Measurements from ENCODE around the gene SELENOO. TPM values are rescaled to one million over a fixed set of nuclear protein-coding genes. Genes with fewer than 3 reads are reported as not detected.

The SELENOO gene
- total RNA-seq, 1 experiment from 2014 or later: 29.6 TPM

DNA sequence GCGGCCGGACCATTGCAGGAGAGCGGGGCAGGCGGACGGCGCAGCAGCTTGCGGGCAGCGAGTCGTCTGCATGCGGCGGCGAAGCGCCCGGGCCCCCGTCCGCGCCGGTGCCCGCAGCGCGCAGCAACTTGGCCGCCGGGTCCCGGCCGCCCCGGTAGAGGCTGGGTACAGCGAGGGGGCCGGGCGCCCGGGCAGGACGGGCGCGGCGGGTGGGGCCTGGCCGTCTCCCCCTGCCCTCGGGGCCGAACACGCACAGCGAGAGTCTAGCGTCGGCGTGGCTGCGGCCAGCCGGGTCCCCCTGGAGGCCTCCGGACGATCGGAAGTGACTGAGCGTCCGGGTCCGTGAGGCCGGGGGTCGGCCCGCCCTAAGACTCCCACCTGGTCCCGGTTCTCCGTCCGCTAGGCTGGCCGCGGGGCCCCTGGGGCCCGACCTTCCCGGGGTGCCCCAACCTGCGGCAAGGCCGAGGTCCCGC lies 15.9 kb upstream of the SELENOO start:
- Histone ChIP-seq H3K4me1 (ENCODE audit: control insufficient read depth in 1 of 2, insufficient read depth in 2 of 2, low read length in 2 of 2) (peaks cover 29 to 46% of the 10 kb centered on the region in 2 experiments), H3K9ac (ENCODE audit: low read length) (peak overlapping the region; percentile 65), H3K4me2 (ENCODE audit: low read length) (peak overlapping the region; percentile 85), H3K36me3 (ENCODE audit: control insufficient read depth in 1 of 2, insufficient read depth in 2 of 2, low read length in 2 of 2) (no peaks in the 10 kb centered on the region), H3K4me3 (replicated peaks in 1 of 2; ENCODE audit: low read depth in 1 of 2, low read length in 2 of 2) (peak overlapping the region; percentile 42 to 58), H3K9me2 (ENCODE audit: insufficient read depth) (no peaks in the 10 kb centered on the region), H2AFZ (ENCODE audit: low read depth, low read length, poor library complexity, severe bottlenecking) (no peak overlapping the region), H3K79me2 (ENCODE audit: insufficient read depth, low read length) (peaks cover 38% of the 10 kb centered on the region), H3K27ac (ENCODE audit: low read depth, low read length) (peak overlapping the region; percentile 75; the same call in 1 of the 2 replicates), H3K9me3 (ENCODE audit: control insufficient read depth in 1 of 2, insufficient read depth in 1 of 2, low read depth in 1 of 2, low read length in 2 of 2) (no peaks in the 10 kb centered on the region), H4K20me1 (ENCODE audit: insufficient read depth) (no peaks in the 10 kb centered on the region), H3K27me3 (ENCODE audit: insufficient read depth, low read length) (no peaks in the 10 kb centered on the region)
- no peak for TF ChIP-seq TCF7L2 (IDR thresholded peaks at IDR 0.05; ENCODE audit: borderline replicate concordance, extremely low read depth, insufficient read depth, insufficient read length)
- TF ChIP-seq, protein P1, sequence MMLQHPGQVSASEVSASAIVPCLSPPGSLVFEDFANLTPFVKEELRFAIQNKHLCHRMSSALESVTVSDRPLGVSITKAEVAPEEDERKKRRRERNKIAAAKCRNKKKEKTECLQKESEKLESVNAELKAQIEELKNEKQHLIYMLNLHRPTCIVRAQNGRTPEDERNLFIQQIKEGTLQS (IDR thresholded peaks at IDR 0.05): no peak
- no peak for TF ChIP-seq POLR2AphosphoS5 (IDR thresholded peaks at IDR 0.05; ENCODE audit: low read depth, low read length)
- TF ChIP-seq FOSL1 (IDR thresholded peaks at IDR 0.05; ENCODE audit: low read depth): no peak
- TF ChIP-seq RAD21 (IDR thresholded peaks at IDR 0.05; ENCODE audit: low read depth): no peak
- TF ChIP-seq, protein P2, sequence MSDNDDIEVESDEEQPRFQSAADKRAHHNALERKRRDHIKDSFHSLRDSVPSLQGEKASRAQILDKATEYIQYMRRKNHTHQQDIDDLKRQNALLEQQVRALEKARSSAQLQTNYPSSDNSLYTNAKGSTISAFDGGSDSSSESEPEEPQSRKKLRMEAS (IDR thresholded peaks at IDR 0.05): no peak
- TF ChIP-seq, protein P3, sequence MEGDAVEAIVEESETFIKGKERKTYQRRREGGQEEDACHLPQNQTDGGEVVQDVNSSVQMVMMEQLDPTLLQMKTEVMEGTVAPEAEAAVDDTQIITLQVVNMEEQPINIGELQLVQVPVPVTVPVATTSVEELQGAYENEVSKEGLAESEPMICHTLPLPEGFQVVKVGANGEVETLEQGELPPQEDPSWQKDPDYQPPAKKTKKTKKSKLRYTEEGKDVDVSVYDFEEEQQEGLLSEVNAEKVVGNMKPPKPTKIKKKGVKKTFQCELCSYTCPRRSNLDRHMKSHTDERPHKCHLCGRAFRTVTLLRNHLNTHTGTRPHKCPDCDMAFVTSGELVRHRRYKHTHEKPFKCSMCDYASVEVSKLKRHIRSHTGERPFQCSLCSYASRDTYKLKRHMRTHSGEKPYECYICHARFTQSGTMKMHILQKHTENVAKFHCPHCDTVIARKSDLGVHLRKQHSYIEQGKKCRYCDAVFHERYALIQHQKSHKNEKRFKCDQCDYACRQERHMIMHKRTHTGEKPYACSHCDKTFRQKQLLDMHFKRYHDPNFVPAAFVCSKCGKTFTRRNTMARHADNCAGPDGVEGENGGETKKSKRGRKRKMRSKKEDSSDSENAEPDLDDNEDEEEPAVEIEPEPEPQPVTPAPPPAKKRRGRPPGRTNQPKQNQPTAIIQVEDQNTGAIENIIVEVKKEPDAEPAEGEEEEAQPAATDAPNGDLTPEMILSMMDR (IDR thresholded peaks at IDR 0.05 in 2 of 3, conservative IDR thresholded peaks at IDR 0.05 in 1 of 3; ENCODE audit: borderline replicate concordance in 1 of 3, insufficient read depth in 1 of 3, low read depth in 2 of 3, low read length in 2 of 3): no peak
- TF ChIP-seq SRF (IDR thresholded peaks at IDR 0.05; ENCODE audit: low read depth): no peak
- TF ChIP-seq JUND (IDR thresholded peaks at IDR 0.05): no peak
- no peak for TF ChIP-seq SIN3A (IDR thresholded peaks at IDR 0.05; ENCODE audit: low read depth)
- RAD21 ChIA-PET (ENCODE audit: low non-redundant PET in 1 of 2, low total read pairs in 2 of 2, uncharacterized antibody in 2 of 2, unreplicated experiment in 2 of 2): no interaction called here
- POLR2A ChIA-PET: no interaction called here
- no peak for DNase-seq (ENCODE audit: low read depth, low spot score)
- BruUV-seq (replicated peaks): no TSS peak
- ATAC-seq: no peak
- CTCF ChIA-PET: no interaction called here
- intact Hi-C loops (cut with micrococcal nuclease): no loop called here

All from HCT116 (cell line).